HG03039 (cell line): ENCODE measurements around the gene IGFL1.
"Not testable (repeated sequence)": the region's sequence is repeated elsewhere in the genome, so short reads cannot be mapped to it uniquely, and the experiment has no call there.

Experiments
- ATAC-seq: cut with Tn5 transposase; IDR thresholded peaks from one replicate; pipeline ENCODE4 v1.9.1; 2021; ENCODE audit warnings: mild to moderate bottlenecking, moderate library complexity; ENCODE audit not compliant: unreplicated experiment

IGFL1 gene

DNA sequence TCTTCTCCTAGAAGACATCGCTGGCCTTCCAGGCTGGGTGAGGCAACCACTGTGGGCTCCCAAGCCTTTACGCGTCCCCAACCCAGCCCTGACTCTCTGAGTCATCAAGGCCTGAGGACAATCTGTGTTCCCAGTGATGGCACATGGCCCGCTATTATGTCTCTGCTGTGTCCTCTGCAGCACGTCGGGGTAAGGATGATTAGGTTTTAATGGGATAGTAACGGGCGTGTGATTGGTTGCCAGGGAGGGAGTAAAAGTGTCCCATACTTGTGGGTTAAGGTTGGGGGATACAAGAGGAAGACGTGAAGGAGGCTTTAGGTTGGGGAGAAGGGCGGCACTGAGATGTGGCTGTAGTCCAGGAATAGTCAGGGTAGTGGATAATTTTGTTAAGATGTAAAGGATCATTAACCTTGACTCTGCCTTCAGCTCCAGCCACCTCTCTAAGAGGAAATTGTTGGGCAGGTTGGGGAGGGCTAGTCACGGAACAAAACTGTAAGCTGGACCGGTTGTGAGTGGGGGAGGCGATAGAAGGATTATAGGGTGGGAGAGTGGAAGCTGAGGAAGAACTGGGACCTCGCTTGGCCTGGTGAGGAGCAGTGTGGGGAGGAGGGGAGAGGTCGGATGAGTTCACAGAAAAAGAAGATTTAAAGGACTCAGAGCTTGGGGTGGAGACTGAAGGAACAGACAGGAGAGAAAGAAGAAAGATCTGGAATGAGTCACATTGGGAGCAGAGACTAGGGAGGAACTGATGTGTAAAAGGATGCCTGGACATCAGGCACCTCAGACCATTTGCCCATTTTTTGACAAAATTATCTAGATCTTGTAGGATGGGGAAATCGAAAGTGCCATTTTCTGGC is 27.9 kb upstream of the IGFL1 start:
- ATAC-seq = no peak

DNA sequence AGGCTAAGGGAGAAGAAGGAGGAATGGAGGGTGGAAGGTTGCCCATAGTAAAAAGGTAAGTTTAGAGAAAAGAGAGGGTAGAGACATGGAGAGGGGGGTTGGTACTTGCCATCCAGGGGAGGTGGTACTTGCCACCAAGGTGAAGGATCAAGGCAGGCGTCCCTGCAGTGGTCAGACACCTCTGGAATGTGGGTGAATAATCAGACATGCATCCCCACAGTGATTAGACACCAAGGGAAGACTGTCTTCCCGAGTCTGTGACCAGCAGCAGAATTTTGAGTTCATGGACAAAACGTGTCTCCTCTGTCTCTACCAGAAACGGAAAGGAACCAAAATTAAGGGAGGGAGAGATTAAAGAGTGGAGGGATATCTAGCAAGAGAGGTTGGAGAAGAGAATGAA is 27.1 kb upstream of the IGFL1 start:
- ATAC-seq = no peak

DNA sequence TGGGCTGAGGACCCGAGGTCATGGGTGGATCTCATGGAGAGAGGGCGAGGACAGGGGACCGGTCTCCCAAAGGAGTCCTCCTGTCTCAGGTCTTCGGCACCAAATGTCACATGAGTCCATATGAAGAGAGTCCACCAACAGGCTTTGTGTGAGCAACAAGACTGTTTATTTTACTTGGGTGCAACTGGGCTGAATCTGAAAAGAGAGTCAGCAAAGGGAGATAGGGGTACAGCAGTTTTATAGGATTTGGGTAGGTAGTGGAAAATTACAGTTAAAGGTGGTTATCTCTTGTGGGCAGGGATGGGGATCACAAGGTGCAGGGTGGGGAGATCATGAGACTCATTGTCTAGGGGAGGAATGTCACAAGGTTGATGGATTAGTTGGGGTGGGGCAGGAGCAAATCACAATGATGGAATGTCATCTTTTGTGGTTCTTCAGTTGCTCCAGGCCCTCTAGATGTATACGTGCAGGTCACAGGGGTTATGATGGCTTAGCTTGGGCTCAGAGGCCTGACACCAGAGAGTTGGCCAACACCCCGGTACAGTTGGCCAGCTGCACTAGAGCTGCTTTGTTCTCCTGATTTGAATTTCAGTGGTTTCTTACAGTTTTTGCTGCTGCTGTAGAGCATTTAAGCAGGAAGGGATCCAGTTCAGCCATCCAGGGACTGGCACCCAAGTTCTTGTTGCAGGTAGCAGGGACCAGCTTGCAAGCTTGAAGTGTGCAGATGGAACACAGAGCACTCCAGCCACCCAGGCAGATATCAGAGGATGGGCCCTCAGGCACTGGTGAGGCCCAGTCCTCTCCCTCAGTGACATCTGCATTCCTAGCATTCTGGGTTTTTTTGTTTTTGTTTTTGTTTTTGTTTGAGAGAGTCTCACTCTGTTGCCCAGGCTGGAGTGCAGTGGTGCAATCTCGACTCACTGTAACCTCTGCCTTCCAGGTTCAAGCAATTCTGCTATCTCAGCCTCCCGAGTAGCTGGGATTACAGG is 26.4 kb upstream of the IGFL1 start:
- ATAC-seq = no peak

DNA sequence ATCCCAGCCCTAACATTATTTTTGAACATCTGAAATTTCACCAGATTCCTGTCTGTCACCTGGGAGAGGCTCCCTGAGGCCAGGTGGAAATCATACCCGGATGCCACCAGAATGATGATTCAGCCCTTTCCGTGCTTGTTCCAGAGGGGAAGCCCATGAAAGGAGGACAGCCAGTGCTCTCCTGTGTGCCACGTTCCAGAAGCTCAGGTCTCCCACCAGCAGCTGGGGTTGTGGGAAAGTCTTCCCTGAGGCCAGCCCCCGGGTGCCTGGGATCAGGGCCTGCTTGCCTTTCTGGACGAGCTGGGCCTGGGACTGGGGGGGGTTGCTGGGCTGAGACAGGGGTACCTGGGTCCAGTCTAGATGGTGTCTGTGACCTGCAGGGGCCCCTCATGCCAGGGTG is 25.5 kb upstream of the IGFL1 start:
- no peak for ATAC-seq

DNA sequence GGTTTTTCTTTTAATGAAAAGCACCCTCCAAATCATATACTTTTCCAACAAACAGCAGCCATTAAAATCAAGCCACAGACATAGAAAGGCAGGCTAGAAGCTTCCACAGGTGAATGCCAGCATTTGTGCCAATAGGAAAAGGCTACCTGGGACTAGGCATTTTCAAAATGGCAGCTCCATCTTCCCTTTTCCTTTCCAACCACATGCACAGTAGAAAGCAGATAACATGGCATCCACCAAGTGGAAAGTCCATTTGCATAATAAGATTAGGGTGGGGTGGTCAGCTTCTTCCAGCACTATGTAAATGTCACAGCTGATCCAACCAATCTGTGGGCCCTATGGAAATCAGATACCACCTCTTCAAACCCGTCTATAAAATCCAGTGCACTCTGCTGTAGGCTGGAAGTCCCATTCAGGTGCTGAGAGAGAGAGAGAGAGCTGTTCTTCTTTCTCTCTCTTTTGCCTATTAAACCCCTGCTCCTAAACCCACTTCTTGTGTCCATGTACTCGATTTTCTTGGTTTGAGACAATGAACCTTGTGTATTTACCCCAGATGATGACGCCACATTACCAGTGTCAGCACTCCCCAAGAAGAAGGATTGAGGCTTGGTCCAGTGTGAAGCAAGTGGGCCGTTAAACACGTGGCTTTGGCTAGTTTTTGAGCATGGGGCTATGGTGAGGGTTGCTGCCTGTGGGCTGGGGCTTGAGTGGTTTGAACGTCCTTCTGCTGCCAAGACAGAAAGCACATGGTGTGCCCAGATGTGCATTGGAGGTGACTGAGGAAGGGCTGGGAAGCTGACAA is 24.2 kb upstream of the IGFL1 start:
- ATAC-seq = no peak

DNA sequence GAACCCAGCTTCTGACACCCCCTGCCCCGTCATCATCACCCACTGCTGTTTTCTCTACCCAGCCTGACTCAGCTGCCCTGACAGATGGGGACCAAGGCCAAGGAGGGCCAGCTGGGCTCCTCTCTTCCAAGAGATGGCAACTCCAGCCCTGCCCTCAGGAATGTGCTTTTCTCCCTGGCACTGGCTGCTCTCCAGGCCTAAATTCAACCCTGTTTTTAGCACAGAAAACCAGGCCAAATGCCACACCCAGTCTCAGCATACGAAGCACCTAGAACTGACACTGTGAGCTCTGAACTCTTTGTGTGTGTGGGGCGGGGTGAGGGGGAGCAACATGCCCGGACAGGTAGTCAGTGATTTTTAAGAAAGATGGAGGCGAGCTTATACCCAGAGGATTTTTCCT is 23.4 kb upstream of the IGFL1 start:
- ATAC-seq = no peak

- ATAC-seq = no peak
These were observed 22.9 kb upstream of the IGFL1 start for GRCh38 chr19:46206682-46207081.

- not testable (repeated sequence) for ATAC-seq
These were observed 21.7 kb upstream of the IGFL1 start for GRCh38 chr19:46207858-46208257.

GRCh38 chr19:46209051-46209450 is 20.5 kb upstream of the IGFL1 start:
- ATAC-seq = no peak

DNA sequence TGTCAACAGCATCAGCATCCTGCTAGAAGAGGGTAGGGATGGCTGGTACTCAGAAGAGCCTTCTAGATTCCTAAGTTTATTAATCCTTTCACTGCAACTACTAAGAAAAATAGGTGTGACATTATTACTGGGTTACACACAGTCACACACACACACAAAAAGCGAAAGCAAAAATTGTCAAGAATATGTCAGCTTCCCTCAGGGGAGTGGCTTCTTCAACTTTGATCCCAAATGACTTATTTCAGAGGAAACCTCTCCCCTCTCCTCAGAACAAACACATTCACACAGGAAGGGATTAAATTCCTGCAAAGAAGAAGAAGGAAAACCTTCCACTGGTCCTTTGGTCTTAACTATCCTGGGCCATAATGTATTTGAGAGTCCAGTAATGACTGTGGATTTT is 20.1 kb upstream of the IGFL1 start:
- no peak for ATAC-seq

- ATAC-seq = no peak
These were observed 18.9 kb upstream of the IGFL1 start for GRCh38 chr19:46210669-46211068.

DNA sequence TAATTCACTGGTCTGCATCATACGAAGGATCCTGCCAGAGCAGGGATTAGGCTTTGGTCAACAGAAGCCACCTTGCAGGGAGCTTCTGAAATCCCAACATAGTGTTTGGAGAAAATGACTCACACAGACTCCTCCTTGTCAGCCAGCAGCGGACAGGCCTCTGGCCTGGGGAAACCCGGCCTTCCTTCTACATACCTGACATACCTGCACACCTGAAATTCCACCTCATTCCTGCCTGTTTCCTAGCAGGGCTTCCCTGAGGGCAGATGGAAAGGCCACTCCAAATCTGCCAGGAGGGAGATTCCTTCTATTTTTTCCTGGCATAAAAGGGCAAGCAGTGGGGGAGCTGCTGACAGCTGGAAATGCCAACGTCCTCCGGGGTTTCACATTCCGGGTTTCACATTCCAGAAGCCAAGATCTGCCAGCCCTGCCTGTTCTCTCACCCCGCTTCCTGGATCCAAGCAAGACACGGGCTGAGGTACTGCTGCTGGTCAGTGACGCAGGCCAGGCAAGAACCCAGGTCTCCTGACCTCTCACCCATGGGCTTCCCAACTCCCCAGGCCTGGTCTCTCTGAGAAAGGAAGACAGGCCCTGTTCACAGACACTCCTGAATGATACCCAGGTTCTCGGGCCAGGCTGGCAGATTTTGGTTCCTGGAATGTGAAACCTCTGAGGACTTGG is 18.2 kb upstream of the IGFL1 start:
- ATAC-seq = no peak

GRCh38 chr19:46212592-46212991 is 16.9 kb upstream of the IGFL1 start:
- not testable (repeated sequence) for ATAC-seq

- ATAC-seq = no peak
These were observed 16.4 kb upstream of the IGFL1 start for GRCh38 chr19:46213156-46213555.

GRCh38 chr19:46213806-46214205 is 15.7 kb upstream of the IGFL1 start:
- no peak for ATAC-seq

DNA sequence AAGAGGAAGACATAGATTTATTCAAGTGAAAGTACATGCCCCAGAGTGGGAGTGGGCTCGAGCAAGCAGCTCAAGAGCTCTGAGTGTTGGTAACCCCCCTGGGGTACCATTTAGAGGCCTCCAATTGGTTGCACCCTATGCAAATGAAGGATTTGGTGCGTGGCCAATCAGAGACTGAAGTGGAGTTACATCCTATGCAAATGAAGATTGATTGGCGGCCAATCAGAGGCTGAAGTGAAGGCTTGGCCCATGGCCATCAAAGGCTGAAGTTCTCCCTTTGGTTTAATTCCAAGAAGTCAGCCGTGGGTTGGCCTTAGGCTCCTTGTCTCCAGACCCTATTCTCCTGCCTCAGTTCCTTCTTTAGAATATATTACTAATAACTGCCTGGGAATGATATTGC is 12.9 kb upstream of the IGFL1 start:
- ATAC-seq = no peak

DNA sequence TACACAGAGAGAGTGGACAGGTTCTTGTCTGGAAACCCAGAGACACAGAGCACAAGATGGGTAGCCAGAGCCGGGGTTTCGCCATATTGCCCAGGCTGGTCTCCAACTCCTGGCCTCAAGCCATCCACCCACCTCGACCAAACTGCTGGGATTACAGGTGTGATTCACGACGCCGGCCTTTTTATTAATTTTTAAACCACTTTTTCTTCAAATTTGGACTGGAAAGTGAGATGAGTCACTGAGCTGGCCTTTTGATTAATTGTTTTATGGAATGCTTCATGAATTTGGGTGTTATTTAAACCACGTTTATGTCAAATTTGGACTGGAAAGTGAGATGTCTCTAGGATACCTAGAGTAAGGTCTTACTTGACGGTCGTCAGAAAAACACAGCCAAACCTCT is 12.1 kb upstream of the IGFL1 start:
- no peak for ATAC-seq

DNA sequence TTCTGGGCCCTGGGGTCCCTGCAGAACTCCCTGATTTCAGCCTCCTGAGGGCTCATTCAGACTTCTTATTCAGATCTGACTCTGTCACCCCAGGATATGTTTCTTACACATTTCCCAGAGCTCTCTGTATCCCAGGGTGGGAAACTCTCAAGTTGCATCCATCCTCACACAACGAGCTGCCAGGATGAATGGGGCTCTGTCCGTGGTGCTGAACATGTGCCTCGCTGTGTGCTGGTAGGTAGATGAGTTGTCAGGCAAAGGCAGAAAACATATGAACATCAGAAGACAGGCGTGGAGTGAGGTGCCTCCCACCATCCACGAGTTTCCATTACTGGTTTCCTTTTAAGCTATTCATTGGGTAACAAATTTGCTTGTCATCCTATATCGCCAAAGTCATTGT is 11.4 kb upstream of the IGFL1 start:
- ATAC-seq = no peak

DNA sequence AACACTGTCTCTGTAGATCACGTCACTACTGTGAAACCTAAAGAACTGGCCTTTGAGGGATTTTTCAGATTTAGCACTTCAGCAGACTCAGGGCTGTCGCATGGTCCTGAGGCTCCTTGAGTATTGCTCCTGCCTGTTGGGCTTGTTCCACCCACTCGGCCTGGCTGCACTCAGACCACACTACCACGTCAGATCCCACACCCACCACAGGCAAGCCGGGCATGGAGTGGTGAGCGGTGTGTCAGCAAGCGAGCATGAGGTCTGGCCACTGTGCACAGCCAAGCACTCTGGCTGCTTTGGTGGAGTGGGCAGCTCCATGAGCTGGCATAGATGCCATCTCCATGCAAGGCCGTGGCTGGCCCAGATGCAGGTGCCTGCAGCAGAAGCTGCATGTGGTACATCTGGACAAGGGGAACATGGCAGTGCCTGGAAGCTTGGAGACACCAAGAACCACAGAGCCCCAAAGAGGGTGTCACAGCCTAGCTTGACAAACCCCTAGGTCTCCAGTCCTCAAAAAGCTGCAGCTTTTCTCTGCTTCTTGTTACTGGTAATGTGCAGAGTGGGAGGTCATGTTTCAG is 9.4 kb upstream of the IGFL1 start:
- no peak for ATAC-seq

GRCh38 chr19:46221152-46221551 is 8.4 kb upstream of the IGFL1 start:
- ATAC-seq = no peak
